ENCODE measurements around the gene TMEM187. TPM values are rescaled to one million over a fixed set of nuclear protein-coding genes. Genes with fewer than 3 reads are reported as not detected.

Gene TMEM187
- total RNA-seq: 15.6 TPM

- DNase-seq (ENCODE audit: low read depth in 2 of 3, low spot score in 2 of 3): peak; percentile 85 to 91 (median 89)
Measured at GRCh38 chrX:153972368-153973126, at the start of gene TMEM187. Gene TMEM187 (plus strand): TSS chrX:153972754. CDS start chrX:153982063, 9,309 bp downstream.

DNA sequence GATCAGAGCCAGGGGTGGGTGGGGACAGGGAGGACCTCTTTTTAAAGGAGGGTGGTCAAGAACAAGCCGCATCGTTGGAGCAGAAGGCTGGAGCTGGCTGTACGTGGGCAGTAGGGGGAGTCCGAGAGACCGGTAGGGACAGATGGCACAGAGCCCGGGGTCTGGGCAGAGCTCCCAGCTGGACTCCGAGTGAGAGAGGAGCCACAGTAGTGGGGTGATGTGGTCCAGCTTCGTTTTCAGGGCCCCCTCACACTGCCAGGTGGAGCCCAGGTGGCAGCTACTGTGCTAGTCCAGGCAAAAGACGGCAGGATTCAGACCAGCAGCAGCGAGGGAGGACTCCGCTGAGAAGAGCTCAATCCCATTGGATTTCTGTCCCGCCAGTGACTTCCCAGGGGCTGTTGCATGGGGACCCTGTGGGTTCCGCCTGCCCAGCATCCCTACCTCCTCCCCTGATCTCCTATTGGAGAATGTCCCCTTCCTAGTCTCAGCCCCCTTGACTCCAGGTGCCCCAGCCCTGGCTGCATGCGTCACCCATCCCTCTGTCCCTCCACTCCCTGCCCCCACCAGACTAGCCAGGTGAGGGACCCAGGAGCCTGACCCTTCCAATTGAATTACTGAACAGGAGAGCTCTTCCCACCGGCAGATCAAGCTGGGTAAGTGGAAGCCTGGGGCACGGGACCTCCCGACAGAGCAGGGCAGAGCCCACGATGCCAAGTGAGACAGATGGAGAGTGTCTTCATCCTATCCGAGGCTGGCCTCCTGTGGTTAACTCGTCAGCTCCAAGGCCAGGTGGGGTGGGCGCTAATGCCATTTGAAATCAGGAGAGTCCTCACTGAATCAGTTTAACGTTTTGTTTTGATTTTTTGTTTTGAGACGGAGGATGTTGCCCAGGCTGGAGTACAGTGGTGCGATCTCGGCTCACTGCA lies 49.4 kb upstream of the TMEM187 start:
- peak in 1 of 3 donors; percentile 9 for DNase-seq (ENCODE audit: low read depth in 2 of 3, low spot score in 2 of 3)

DNA sequence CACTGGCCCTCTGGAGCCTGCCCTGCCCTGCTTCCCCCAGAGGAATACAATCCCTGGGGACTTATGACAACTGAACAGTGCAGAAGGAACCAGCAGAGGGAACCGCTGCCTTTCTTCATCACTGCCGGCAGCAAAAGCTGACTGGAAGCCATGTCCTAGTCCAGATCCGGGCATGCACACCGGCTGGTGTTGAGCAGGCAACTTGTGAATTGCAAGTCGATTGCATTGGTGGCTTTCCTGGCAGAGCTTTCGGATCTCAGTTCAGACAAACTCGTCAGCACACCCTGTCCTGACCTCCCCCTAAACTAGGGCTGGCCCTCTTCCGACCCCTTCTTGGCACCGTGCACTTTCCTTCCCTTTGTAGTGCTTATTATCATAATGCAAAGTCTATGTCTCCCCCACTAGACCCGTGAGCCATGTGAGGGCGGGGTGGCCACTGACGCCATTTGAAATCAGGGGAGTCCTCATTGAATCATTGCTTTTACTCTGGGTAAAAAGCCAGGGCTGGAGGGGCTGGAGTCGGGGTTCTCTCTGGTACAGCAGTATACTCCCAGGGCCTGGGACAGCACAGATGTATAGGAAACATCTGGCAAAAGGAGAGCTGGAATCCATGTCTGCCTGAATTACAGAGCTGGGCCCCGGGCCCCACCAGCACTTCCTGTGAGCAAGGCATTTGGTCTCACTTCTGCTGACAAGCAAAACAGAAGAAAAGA lies 48.2 kb upstream of the TMEM187 start:
- DNase-seq (ENCODE audit: low read depth in 2 of 3, low spot score in 2 of 3): peak in 1 of 3 donors; percentile 66

GRCh38 chrX:153925387-153925738 lies 47.2 kb upstream of the TMEM187 start:
- no peak for DNase-seq (ENCODE audit: low read depth in 2 of 3, low spot score in 2 of 3)

- no peak for DNase-seq (ENCODE audit: low read depth in 2 of 3, low spot score in 2 of 3)
Measured at GRCh38 chrX:153925739-153926551, 46.6 kb upstream of the TMEM187 start, which contains the start of gene ARHGAP4. Gene ARHGAP4 (minus strand): TSS chrX:153926264. CDS start chrX:153926202, 62 bp downstream.

- DNase-seq (ENCODE audit: low read depth in 2 of 3, low spot score in 2 of 3): no peak
Measured at GRCh38 chrX:153926552-153926857, 46.0 kb upstream of the TMEM187 start.

GRCh38 chrX:153926858-153927671 lies 45.5 kb upstream of the TMEM187 start:
- peak; percentile 58 to 94 (median 88) for DNase-seq (ENCODE audit: low read depth in 2 of 3, low spot score in 2 of 3)

- no peak for DNase-seq (ENCODE audit: low read depth in 2 of 3, low spot score in 2 of 3)
Measured at GRCh38 chrX:153927672-153927921, 45.0 kb upstream of the TMEM187 start.

GRCh38 chrX:153927922-153928760 lies 44.4 kb upstream of the TMEM187 start:
- peak; percentile 89 to 96 (median 94) for DNase-seq (ENCODE audit: low read depth in 2 of 3, low spot score in 2 of 3)

GRCh38 chrX:153928846-153929245 lies 43.7 kb upstream of the TMEM187 start:
- DNase-seq (ENCODE audit: low read depth in 2 of 3, low spot score in 2 of 3): no peak

DNA sequence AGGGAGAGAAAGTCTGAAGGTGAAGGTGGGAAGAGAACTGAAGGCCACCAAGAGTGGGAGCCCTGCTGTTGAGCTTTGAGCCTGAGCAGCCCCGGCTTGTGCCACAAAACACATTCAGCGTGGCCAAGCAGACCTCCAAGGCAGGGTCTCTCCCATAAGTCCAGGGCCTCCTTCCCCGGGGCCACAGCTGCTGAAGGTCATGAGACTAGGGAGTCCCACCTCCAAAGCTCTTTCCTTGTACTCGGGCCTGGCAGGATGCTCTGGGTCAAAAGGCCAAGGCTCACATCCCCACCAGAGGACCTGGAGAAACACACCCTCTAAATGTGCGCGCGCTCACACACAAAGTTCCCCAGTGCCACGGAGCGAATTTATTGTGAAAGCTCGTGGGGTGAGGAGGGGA lies 43.0 kb upstream of the TMEM187 start:
- DNase-seq (ENCODE audit: low read depth in 2 of 3, low spot score in 2 of 3): no peak

DNA sequence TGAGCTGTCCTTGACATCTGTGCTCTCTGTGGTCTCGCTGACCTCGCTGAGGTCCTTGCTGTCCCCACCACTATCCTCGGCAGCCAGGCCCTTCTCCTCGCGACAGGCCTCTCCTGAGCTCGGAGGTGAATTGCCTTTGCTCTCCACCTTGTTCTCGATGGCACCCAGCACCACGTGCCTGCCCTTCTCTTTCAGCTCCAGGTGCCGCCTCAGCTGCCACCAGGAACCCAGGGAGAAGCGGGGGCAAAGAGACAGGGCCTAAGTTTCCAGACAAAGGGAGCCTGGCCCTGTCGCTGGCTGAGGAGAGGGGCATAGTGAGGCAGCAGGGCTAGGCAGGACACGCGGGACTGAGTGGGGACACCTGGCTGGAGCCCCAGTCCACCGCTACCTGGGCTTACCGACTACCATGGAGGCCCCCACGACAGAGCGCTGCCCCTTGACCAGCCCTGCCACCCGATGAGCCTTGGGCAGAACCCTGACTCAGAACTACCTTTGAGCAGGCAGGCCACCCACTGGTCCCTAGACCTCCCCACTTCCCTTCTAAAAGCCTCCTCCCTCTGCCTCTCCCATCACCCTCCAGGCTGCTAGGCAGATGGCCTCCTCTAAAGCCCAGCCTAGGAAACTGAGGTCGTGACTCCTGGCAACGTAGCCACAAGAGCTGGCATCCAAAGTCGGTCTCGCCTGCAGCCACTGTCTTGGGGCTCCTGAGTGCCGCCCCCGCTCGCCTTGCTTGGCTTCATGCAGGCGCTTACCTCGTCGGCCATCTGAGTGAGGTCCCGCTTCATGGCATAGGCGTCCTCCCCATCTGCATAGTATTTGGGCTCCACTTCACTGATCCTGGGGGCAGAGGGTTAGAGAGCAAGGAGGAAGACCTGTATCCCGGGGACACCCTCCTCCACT lies 42.3 kb upstream of the TMEM187 start:
- no peak for DNase-seq (ENCODE audit: low read depth in 2 of 3, low spot score in 2 of 3)

GRCh38 chrX:153931151-153931550 lies 41.4 kb upstream of the TMEM187 start:
- no peak for DNase-seq (ENCODE audit: low read depth in 2 of 3, low spot score in 2 of 3)

- no peak for DNase-seq (ENCODE audit: low read depth in 2 of 3, low spot score in 2 of 3)
Measured at GRCh38 chrX:153931748-153932147, 40.8 kb upstream of the TMEM187 start.

GRCh38 chrX:153932220-153932915 lies 40.2 kb upstream of the TMEM187 start:
- DNase-seq (ENCODE audit: low read depth in 2 of 3, low spot score in 2 of 3): no peak

GRCh38 chrX:153933748-153934147 lies 38.8 kb upstream of the TMEM187 start:
- no peak for DNase-seq (ENCODE audit: low read depth in 2 of 3, low spot score in 2 of 3)

DNA sequence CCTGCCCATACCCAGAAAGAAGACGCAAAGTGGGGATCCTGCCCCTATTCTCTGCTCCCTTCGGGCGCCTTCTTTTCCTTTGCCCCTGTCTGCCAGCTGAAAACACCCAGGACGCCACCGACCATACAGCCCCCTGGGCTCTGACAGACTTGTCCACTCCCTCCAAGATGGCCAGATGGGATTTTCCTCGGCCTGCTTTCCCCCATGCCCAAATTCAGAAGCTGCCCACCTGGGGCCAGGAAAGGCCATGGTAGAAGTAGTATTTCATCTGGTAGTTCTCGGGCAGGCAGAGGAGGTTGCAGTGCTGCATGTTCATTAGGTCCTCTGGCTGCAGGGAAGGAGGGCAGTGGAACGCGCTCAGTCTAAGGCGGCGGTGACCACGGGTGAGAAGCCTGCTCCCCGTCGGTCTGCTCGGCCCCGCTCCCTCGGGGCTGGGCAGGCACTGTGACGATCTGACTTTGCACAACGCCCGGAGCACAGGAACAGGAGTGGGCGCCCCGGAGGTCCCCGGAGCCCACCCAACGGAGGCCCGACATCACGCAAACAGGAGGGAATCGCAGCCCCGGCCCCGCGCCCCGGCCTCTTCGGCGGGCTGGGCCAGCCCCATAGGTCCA lies 38.3 kb upstream of the TMEM187 start:
- DNase-seq (ENCODE audit: low read depth in 2 of 3, low spot score in 2 of 3): no peak
